AG09309 (cell line): ENCODE measurements around the gene ITSN2.

Experiments
- DNase-seq: peaks from one replicate; pipeline ENCODE4 v3.0.0-alpha.2; 2010; ENCODE audit warnings: low read depth
- H3K4me3 ChIP-seq: 2 replicates; pipeline ENCODE4 v1.5.1; 2011; ENCODE audit warnings: mild to moderate bottlenecking, low read depth, low read length, moderate library complexity; ENCODE audit not compliant: control insufficient read depth
- CTCF ChIP-seq: IDR thresholded peaks from 2 replicates; pipeline ENCODE4 v1.5.1; 2011; ENCODE audit warnings: mild to moderate bottlenecking, low read depth, low read length, inconsistent platforms; ENCODE audit not compliant: insufficient read depth, control insufficient read depth; ENCODE audit errors: missing control alignments

The ITSN2 gene

GRCh38 chr2:24231461-24231881, 128.9 kb downstream of the ITSN2 start:
- no peak for TF ChIP-seq CTCF
- no peak for DNase-seq
- H3K4me3 ChIP-seq = no peak overlapping the region

- DNase-seq = no peak
- no peak overlapping the region for H3K4me3 ChIP-seq
- TF ChIP-seq CTCF = peak; percentile 17
Observed at GRCh38 chr2:24228470-24228869, 131.9 kb downstream of the ITSN2 start.

GRCh38 chr2:24225499-24226242, 134.7 kb downstream of the ITSN2 start:
- no peak overlapping the region for H3K4me3 ChIP-seq
- no peak for TF ChIP-seq CTCF
- no peak for DNase-seq

- no peak for TF ChIP-seq CTCF
- DNase-seq = no peak
- H3K4me3 ChIP-seq = no peak overlapping the region
Observed at GRCh38 chr2:24222946-24223345, 137.4 kb downstream of the ITSN2 start.

- no peak for DNase-seq
- no peak for TF ChIP-seq CTCF
- no peak overlapping the region for H3K4me3 ChIP-seq
Observed at GRCh38 chr2:24221343-24222050, 138.8 kb downstream of the ITSN2 start.

- no peak for TF ChIP-seq CTCF
- H3K4me3 ChIP-seq = no peak overlapping the region
- DNase-seq = no peak
Observed at GRCh38 chr2:24220554-24221291, 139.6 kb downstream of the ITSN2 start.
